WTC11 (cell line): ENCODE results near the gene FANCL. TPM values are rescaled to one million over a fixed set of nuclear protein-coding genes. Genes with fewer than 3 reads are reported as not detected.
"Not testable (repeated sequence)": the region's sequence is repeated elsewhere in the genome, so short reads cannot be mapped to it uniquely, and the experiment has no call there.

ENCODE experiments used
- ATAC-seq: fragments of 200-7000 bp; cut with Tn5 transposase; 2 replicates; pipeline ENCODE4 v1.10.0; 2021; ENCODE audit warnings: mild to moderate bottlenecking, moderate library complexity
- CTCF ChIA-PET: fragments of 300-600 bp; sonication (Branson Sonifier 250); formaldehyde crosslinking; loops from one replicate; lab custom pipeline; 2021; ENCODE audit warnings: antibody characterized with exemption; lab: Charles Lee
- POLR2A ChIA-PET: fragments of 350-600 bp; sonication (Branson Sonifier 250); formaldehyde crosslinking; loops from one replicate; lab custom pipeline; 2021; ENCODE audit warnings: antibody characterized with exemption; lab: Charles Lee
- DNase-seq: peaks from one replicate; pipeline ENCODE4 v3.0.0; 2021; ENCODE audit warnings: low spot score
- H3K27ac Mint-ChIP-seq: 2 replicates; pipeline ENCODE4 v1.8.0; 2021; ENCODE audit warnings: mixed read lengths
- H3K27me3 Mint-ChIP-seq: 2 replicates; pipeline ENCODE4 v1.8.0; 2021; ENCODE audit warnings: low read depth, mild to moderate bottlenecking, moderate library complexity, mixed read lengths
- H3K36me3 Mint-ChIP-seq: 2 replicates; pipeline ENCODE4 v1.8.0; 2021; ENCODE audit warnings: mixed read lengths
- H3K4me1 Mint-ChIP-seq: 2 replicates; pipeline ENCODE4 v1.8.0; 2022; ENCODE audit warnings: mixed read lengths
- H3K4me3 Mint-ChIP-seq: 2 replicates; pipeline ENCODE4 v1.8.0; 2021; ENCODE audit warnings: mild to moderate bottlenecking, moderate library complexity, mixed read lengths
- H3K9me3 Mint-ChIP-seq: 2 replicates; pipeline ENCODE4 v1.8.0; 2021; ENCODE audit warnings: mixed read lengths
- AR ChIP-seq: fragments of 250-450 bp; sonication (Bioruptor Pico); IDR thresholded peaks from 2 replicates; pipeline ENCODE4 v1.9.0; 2021; ENCODE audit warnings: mild to moderate bottlenecking
- ATF3 ChIP-seq: sonication (generic); formaldehyde crosslinking; conservative IDR thresholded peaks from 2 replicates; pipeline ENCODE4 v1.8.1; 2022; ENCODE audit warnings: mild to moderate bottlenecking, missing genetic modification reagents
- ATF6 ChIP-seq: sonication (generic); formaldehyde crosslinking; IDR thresholded peaks from 2 replicates; pipeline ENCODE4 v1.8.1; 2023; ENCODE audit warnings: mild to moderate bottlenecking, missing genetic modification reagents
- ESRRA ChIP-seq: sonication (generic); formaldehyde crosslinking; IDR thresholded peaks from 2 replicates; pipeline ENCODE4 v1.8.1; 2022; ENCODE audit warnings: mild to moderate bottlenecking, missing genetic modification reagents, borderline replicate concordance
- HMGXB4 ChIP-seq: sonication (generic); formaldehyde crosslinking; IDR thresholded peaks from 2 replicates; pipeline ENCODE4 v1.8.1; 2023; ENCODE audit warnings: mild to moderate bottlenecking, moderate library complexity, missing genetic modification reagents
- IRF1 ChIP-seq: sonication (generic); formaldehyde crosslinking; IDR thresholded peaks from 2 replicates; pipeline ENCODE4 v1.8.0; 2023; ENCODE audit warnings: missing genetic modification reagents
- JUN ChIP-seq: sonication (generic); formaldehyde crosslinking; IDR thresholded peaks from 2 replicates; pipeline ENCODE4 v1.8.0; 2023; ENCODE audit warnings: mild to moderate bottlenecking, missing genetic modification reagents
- KAT7 ChIP-seq: sonication (generic); formaldehyde crosslinking; IDR thresholded peaks from 2 replicates; pipeline ENCODE4 v1.8.1; 2023; ENCODE audit warnings: missing genetic modification reagents, mild to moderate bottlenecking, borderline replicate concordance
- MAX ChIP-seq: sonication (generic); formaldehyde crosslinking; IDR thresholded peaks from 2 replicates; pipeline ENCODE4 v1.8.0; 2022; ENCODE audit warnings: mild to moderate bottlenecking, missing genetic modification reagents
- MXD4 ChIP-seq: fragments of 250-450 bp; sonication (Bioruptor Pico); IDR thresholded peaks from 2 replicates; pipeline ENCODE4 v1.8.0; 2021; ENCODE audit warnings: mild to moderate bottlenecking, moderate library complexity, borderline replicate concordance
- NFYB ChIP-seq: sonication (generic); formaldehyde crosslinking; conservative IDR thresholded peaks from 2 replicates; pipeline ENCODE4 v1.8.0; 2022; ENCODE audit warnings: low read depth, missing genetic modification reagents
- TP53 ChIP-seq: sonication (generic); formaldehyde crosslinking; IDR thresholded peaks from 2 replicates; pipeline ENCODE4 v1.8.1; 2023; ENCODE audit warnings: mild to moderate bottlenecking, missing genetic modification reagents
- USF1 ChIP-seq: sonication (generic); formaldehyde crosslinking; IDR thresholded peaks from 2 replicates; pipeline ENCODE4 v1.8.0; 2022; ENCODE audit warnings: mild to moderate bottlenecking, missing genetic modification reagents
- ZSCAN18 ChIP-seq: fragments of 250-450 bp; sonication (Bioruptor Pico); IDR thresholded peaks from 2 replicates; pipeline ENCODE4 v2.1.2; 2022; ENCODE audit warnings: mild to moderate bottlenecking, moderate library complexity
- total RNA-seq: library from RNA; stranded (reverse); gene quantifications from 3 replicates; pipeline ENCODE4 v1.2.3, GENCODE V29; 2021

FANCL gene
- total RNA-seq, 1 experiment from 2014 or later = 38.8 TPM

- TF ChIP-seq IRF1 (CRISPR knock-in tag) (no peak), NFYB (CRISPR knock-in tag) (no peak), ESRRA (CRISPR knock-in tag) (no peak)
- TF ChIP-seq, all 79 proteins: peak for 0
Observed at GRCh38 chr2:58283931-58284330, 42.8 kb upstream of the FANCL start (continued).

- DNase-seq, H3K36me3 Mint-ChIP-seq, H3K4me1 Mint-ChIP-seq, H3K4me3 Mint-ChIP-seq, H3K27me3 Mint-ChIP-seq, ATAC-seq, H3K27ac Mint-ChIP-seq: not testable (repeated sequence)
- H3K9me3 Mint-ChIP-seq = peaks cover 20% of the 10 kb centered on the region
- POLR2A ChIA-PET = interaction anchor here (0.6 kb wide), 1 partner anchor 123 kb away, joined by 3 read pairs; no protein-coding TSS in a partner anchor
- CTCF ChIA-PET = interaction anchor here (0.7 kb wide), 1 partner anchor 278 kb away, joined by 3 read pairs; no protein-coding TSS in a partner anchor
Observed at GRCh38 chr2:58275144-58275543, 34.0 kb upstream of the FANCL start.

- no peak for ATAC-seq
- ChIA-PET POLR2A (no interaction called here), CTCF (no interaction called here)
- no peak for TF ChIP-seq ATF3 (CRISPR knock-in tag)
- no peak for TF ChIP-seq MAX (CRISPR knock-in tag)
- no peak for TF ChIP-seq MXD4 (CRISPR knock-in tag)
- no peak for TF ChIP-seq KAT7
- TF ChIP-seq HMGXB4 (CRISPR knock-in tag) = no peak
- TF ChIP-seq ATF6 (CRISPR knock-in tag) = no peak
- TF ChIP-seq TP53 (CRISPR knock-in tag) = no peak
- no peak for TF ChIP-seq USF1 (CRISPR knock-in tag)
- no peak for TF ChIP-seq JUN (CRISPR knock-in tag)
- TF ChIP-seq ZSCAN18 (CRISPR knock-in tag) = no peak
- TF ChIP-seq AR = no peak
- no peak overlapping the region for H3K4me3 Mint-ChIP-seq
- no peak overlapping the region for H3K27ac Mint-ChIP-seq
- no peaks in the 10 kb centered on the region for H3K4me1 Mint-ChIP-seq
- DNase-seq = no peak
- H3K27me3 Mint-ChIP-seq = no peaks in the 10 kb centered on the region
- H3K9me3 Mint-ChIP-seq = peaks cover 20% of the 10 kb centered on the region
- H3K36me3 Mint-ChIP-seq = no peaks in the 10 kb centered on the region
Observed at GRCh38 chr2:58271826-58272225, 30.7 kb upstream of the FANCL start.
